B cell (primary cell): ENCODE data around the gene LMAN1L. TPM values are rescaled to one million over a fixed set of nuclear protein-coding genes. Genes with fewer than 3 reads are reported as not detected.

Experiments used
- ATAC-seq: fragments of 200-7000 bp; cut with Tn5 transposase; one replicate; pipeline ENCODE4 v1.10.0; 2021; ENCODE audit warnings: low read depth, mild to moderate bottlenecking, moderate number of reproducible peaks, moderate library complexity
- CTCF ChIA-PET: fragments of 350-600 bp; sonication (Branson Sonifier 250); formaldehyde crosslinking; loops from one replicate; lab custom pipeline; 2021; ENCODE audit warnings: antibody characterized with exemption, inconsistent platforms; lab: Charles Lee
- POLR2A ChIA-PET: fragments of 350-600 bp; sonication (Branson Sonifier 250); formaldehyde crosslinking; loops from one replicate; lab custom pipeline; 2021; ENCODE audit warnings: antibody characterized with exemption; lab: Charles Lee
- DNase-seq: peaks from one replicate; pipeline ENCODE4 v3.0.0; 2013
- H2AFZ ChIP-seq: 2 replicates; pipeline ENCODE4 v1.6.1; 2012; ENCODE audit warnings: mild to moderate bottlenecking, low read depth, low read length; ENCODE audit not compliant: insufficient read depth, poor library complexity, severe bottlenecking
- H3K27ac ChIP-seq, 2 donors: 1 replicate in 1 of 2; 2 replicates in 1 of 2; pipeline ENCODE4 v1.5.1; 2012 to 2013; ENCODE audit warnings: low read length in 2 of 2, mild to moderate bottlenecking in 2 of 2, moderate library complexity in 1 of 2
- H3K27me3 ChIP-seq, 4 experiments: fragments of 200-600 bp in 1 of 4; sonication (generic) in 1 of 4; replicated peaks in 1 of 4; 1 replicate in 2 of 4; 2 replicates in 2 of 4; pipeline versions ENCODE4 v1.6.1 to v1.7.0; 2013 to 2016; ENCODE audit warnings: low read length in 3 of 4, mild to moderate bottlenecking in 2 of 4, mixed read lengths in 1 of 4, moderate library complexity in 1 of 4; ENCODE audit not compliant: insufficient read depth in 4 of 4, control insufficient read depth in 3 of 4; ENCODE audit errors: control extremely low read depth in 1 of 4
- H3K36me3 ChIP-seq, 2 experiments: replicated peaks in 1 of 2; 1 replicate in 1 of 2; 2 replicates in 1 of 2; pipeline versions ENCODE4 v1.6.1 to v1.7.1; 2013; ENCODE audit warnings: low read length in 1 of 2; ENCODE audit not compliant: insufficient read depth in 2 of 2, control insufficient read depth in 1 of 2; ENCODE audit errors: control extremely low read depth in 1 of 2, extremely low read depth in 1 of 2
- H3K4me1 ChIP-seq, 2 donors: fragments of 200-600 bp in 1 of 2; sonication (generic) in 1 of 2; 1 replicate in 1 of 2; 2 replicates in 1 of 2; pipeline versions ENCODE4 v1.5.1 to v1.6.1; 2013 to 2017; ENCODE audit warnings: low read length in 2 of 2; ENCODE audit not compliant: control insufficient read depth in 2 of 2, insufficient read depth in 2 of 2
- H3K4me2 ChIP-seq: replicated peaks from 2 replicates; pipeline ENCODE3; 2012; ENCODE audit warnings: mild to moderate bottlenecking, low read depth, low read length; ENCODE audit not compliant: poor library complexity, severe bottlenecking
- H3K4me3 ChIP-seq, 5 experiments: fragments of 200-600 bp in 1 of 5; sonication (generic) in 1 of 5; 1 replicate in 3 of 5; 2 replicates in 2 of 5; pipeline versions ENCODE4 v1.5.1 to v1.7.0; 2011 to 2016; ENCODE audit warnings: low read length in 4 of 5, mild to moderate bottlenecking in 4 of 5, low read depth in 2 of 5, control low read depth in 1 of 5, moderate library complexity in 1 of 5; ENCODE audit not compliant: insufficient read depth in 1 of 5; ENCODE audit errors: control extremely low read depth in 1 of 5, extremely low read depth in 1 of 5
- H3K79me2 ChIP-seq: fragments of 200-600 bp; sonication (generic); one replicate; pipeline ENCODE4 v1.6.0; 2016; ENCODE audit warnings: low read length; ENCODE audit not compliant: control insufficient read depth, insufficient read depth
- H3K9ac ChIP-seq: fragments of 200-600 bp; sonication (generic); 2 replicates; pipeline ENCODE4 v1.6.1; 2017; ENCODE audit warnings: mild to moderate bottlenecking, low read length, moderate library complexity
- H3K9me3 ChIP-seq, 3 donors: one replicate each; pipeline versions ENCODE4 v1.6.1 to v1.7.1; 2013; ENCODE audit warnings: low read length in 2 of 3; ENCODE audit not compliant: control insufficient read depth in 2 of 3, insufficient read depth in 1 of 3; ENCODE audit errors: control extremely low read depth in 1 of 3
- H4K20me1 ChIP-seq: 2 replicates; pipeline ENCODE4 v1.6.0; 2012; ENCODE audit warnings: mild to moderate bottlenecking, low read length; ENCODE audit not compliant: insufficient read depth, control insufficient read depth, poor library complexity, severe bottlenecking
- H3K27ac Mint-ChIP-seq: one replicate; pipeline ENCODE4 v1.8.0; 2021; ENCODE audit warnings: mixed read lengths
- H3K27me3 Mint-ChIP-seq: one replicate; pipeline ENCODE4 v1.8.0; 2021; ENCODE audit warnings: mixed read lengths
- H3K4me1 Mint-ChIP-seq: one replicate; pipeline ENCODE4 v1.8.0; 2021; ENCODE audit warnings: mixed read lengths
- H3K4me3 Mint-ChIP-seq: one replicate; pipeline ENCODE4 v1.8.0; 2021; ENCODE audit warnings: mixed read lengths
- H3K9me3 Mint-ChIP-seq: one replicate; pipeline ENCODE4 v1.8.0; 2022; ENCODE audit warnings: mixed read lengths; ENCODE audit not compliant: insufficient read depth
- CTCF ChIP-seq: fragments of 200-600 bp; IDR thresholded peaks from one replicate; pipeline ENCODE4 v1.8.0; 2022; ENCODE audit warnings: antibody characterized with exemption, mild to moderate bottlenecking
- EZH2 ChIP-seq: IDR thresholded peaks from 2 replicates; pipeline ENCODE4 v1.6.1; 2012; ENCODE audit warnings: borderline replicate concordance, low read depth, mild to moderate bottlenecking, moderate library complexity, low read length; ENCODE audit not compliant: insufficient read depth, poor library complexity, severe bottlenecking
- WGBS: methylation state at CpG from one replicate; pipeline ENCODE4 v1.1.5; 2013; ENCODE audit warnings: missing lambda C conversion rate; ENCODE audit not compliant: insufficient coverage; 5-methylcytosine and 5-hydroxymethylcytosine counted together
- intact Hi-C: fragments of 100-400 bp; cut with micrococcal nuclease; formaldehyde crosslinking; loops from one replicate; pipeline ENCODE4 v1.10.0; 2022
- polyA plus RNA-seq: library from polyadenylated mRNA; depleted of rRNA; stranded (reverse); fragments of >200 nt; gene quantifications from 2 replicates; pipeline ENCODE4 v1.2.3, GENCODE V29; 2012
- total RNA-seq, 2 donors: library from RNA; stranded (reverse); fragments of 120-200 nt in 1 of 2; gene quantifications; 1 replicate in 1 of 2; 2 replicates in 1 of 2; pipeline versions ENCODE4 v1.2.3 to v1.2.4, GENCODE V29; 2013 to 2022

LMAN1L gene
- total and polyA plus RNA-seq, 2 donors (not counting 1 experiment from before 2014, with no cell fraction given), result 0.60 to 1.1 TPM

DNA sequence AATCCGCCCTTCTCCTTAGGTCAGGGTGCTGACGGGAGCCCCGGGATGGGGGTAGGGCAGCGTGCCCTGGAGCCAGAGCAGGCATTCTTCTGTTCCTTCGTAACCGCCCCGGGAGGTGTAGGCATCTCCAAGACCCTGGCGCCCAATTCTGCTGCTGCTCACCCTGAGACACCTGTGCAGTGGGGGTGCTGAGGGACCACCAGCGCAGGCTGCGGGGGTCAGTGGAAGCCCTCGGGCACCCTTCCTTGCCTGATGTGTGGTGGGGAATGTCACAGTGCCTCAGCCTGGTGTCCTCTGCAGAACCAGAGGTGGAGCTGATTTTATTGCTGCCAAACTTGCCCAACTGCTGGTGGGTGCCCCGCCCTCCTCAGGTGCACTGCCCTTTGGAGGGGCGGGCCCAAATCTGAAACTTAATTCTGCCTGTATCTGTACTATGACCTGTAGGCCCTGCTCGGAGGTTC lies 23.4 kb upstream of the LMAN1L start:
- Mint-ChIP-seq H3K4me1 (peaks cover 97% of the 10 kb centered on the region), H3K4me3 (peak overlapping the region; percentile 93), H3K9me3 (no peaks in the 10 kb centered on the region), H3K27ac (peak overlapping the region; percentile 99), H3K27me3 (no peaks in the 10 kb centered on the region)
- Histone ChIP-seq H2AFZ (no peak overlapping the region), H3K27ac (peak overlapping the region; percentile 90 to 93), H3K4me3 (peak overlapping the region; percentile 46 to 81 (median 67)), H3K4me2 (peak overlapping the region; percentile 91), H3K27me3 (no peaks in the 10 kb centered on the region), H3K36me3 (peaks cover 0 to 35% of the 10 kb centered on the region in 2 experiments), H3K79me2 (peaks cover 82% of the 10 kb centered on the region), H3K9me3 (no peaks in the 10 kb centered on the region), H3K9ac (peak overlapping the region; percentile 68), H3K4me1 (peaks cover 78 to 99% of the 10 kb centered on the region in 2 donors), H4K20me1 (peaks cover 47% of the 10 kb centered on the region)
- ATAC-seq (peak; percentile 6), DNase-seq (peak; percentile 82)
- 2% methylated on average over 14 of the region's 14 CpGs for WGBS
- ChIA-PET POLR2A (interaction anchor here (1.0 to 15.8 kb wide), 3 partner anchors 8 to 12 kb away, joined by 3 to 572 read pairs (median 12); partner anchors contain the start of gene CSK), CTCF (interaction anchor here (5.2 to 37.1 kb wide), 3 partner anchors 6 to 154 kb away, joined by 27 to 2548 read pairs (median 2548); partner anchors contain the start of genes CSK and LMAN1L)
- no peak for TF ChIP-seq EZH2
- no peak for TF ChIP-seq CTCF
- intact Hi-C loops, result loop anchor here (2.0 to 10.0 kb wide), 7 partner anchors 53 to 663 kb away; partner anchors contain the start of genes ARID3B, CLK3, SEMA7A and SIN3A

DNA sequence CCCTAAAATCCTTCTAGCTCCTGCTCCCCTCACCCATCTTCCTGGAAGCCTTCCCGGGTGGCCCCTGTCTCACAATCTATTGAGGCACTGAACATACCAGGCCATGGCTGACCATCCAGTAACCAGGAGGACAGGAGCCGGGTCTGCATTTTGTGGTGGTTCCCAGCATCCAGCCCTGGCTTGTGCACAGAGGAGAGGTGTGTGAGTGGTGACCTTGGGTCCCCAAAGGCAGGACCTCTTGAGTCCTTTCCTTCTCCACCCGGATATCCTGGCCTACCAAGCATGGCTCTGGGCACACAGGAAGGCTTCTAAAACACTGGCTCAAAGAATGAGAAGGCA lies 22.9 kb upstream of the LMAN1L start:
- Histone ChIP-seq H3K9ac (peak overlapping the region; percentile 68), H3K9me3 (no peaks in the 10 kb centered on the region), H3K79me2 (peaks cover 82% of the 10 kb centered on the region), H4K20me1 (peaks cover 52% of the 10 kb centered on the region), H3K4me1 (peaks cover 82 to 99% of the 10 kb centered on the region in 2 donors), H3K36me3 (peaks cover 0 to 40% of the 10 kb centered on the region in 2 experiments), H3K4me3 (peak overlapping the region; percentile 46 to 81 (median 67)), H3K27ac (peak overlapping the region; percentile 90 to 93), H3K4me2 (peak overlapping the region; percentile 91), H3K27me3 (no peaks in the 10 kb centered on the region), H2AFZ (no peak overlapping the region)
- ChIA-PET CTCF (interaction anchor here (12.0 to 37.1 kb wide), 3 partner anchors 5 to 157 kb away, joined by 117 to 2548 read pairs (median 2548); partner anchors contain the start of genes CSK and LMAN1L), POLR2A (interaction anchor here (1.0 to 15.8 kb wide), 5 partner anchors 8 to 666 kb away, joined by 3 to 572 read pairs (median 3); partner anchors contain the start of gene CSK)
- ATAC-seq (no peak), DNase-seq (no peak)
- WGBS, result 5% methylated on average over 3 of the region's 3 CpGs
- Mint-ChIP-seq H3K27me3 (no peaks in the 10 kb centered on the region), H3K9me3 (no peaks in the 10 kb centered on the region), H3K4me3 (peak overlapping the region; percentile 93), H3K27ac (peak overlapping the region; percentile 99), H3K4me1 (peaks cover 97% of the 10 kb centered on the region)
- TF ChIP-seq CTCF (no peak), EZH2 (no peak)
- intact Hi-C loops, result loop anchor here (2.0 to 10.0 kb wide), 7 partner anchors 53 to 663 kb away; partner anchors contain the start of genes ARID3B, CLK3, SEMA7A and SIN3A
